Stomach smooth muscle (tissue), 2 donors: ENCODE measurements around the gene PTPN1.

Experiments used
- H3K27ac ChIP-seq: one replicate; pipeline ENCODE4 v1.7.0; 2013; ENCODE audit warnings: mild to moderate bottlenecking, low read length, inconsistent platforms
- H3K27me3 ChIP-seq, 2 donors: one replicate each; pipeline ENCODE4 v1.7.0; 2013; ENCODE audit warnings: low read length in 2 of 2; ENCODE audit not compliant: insufficient read depth in 2 of 2, control insufficient read depth in 1 of 2
- H3K36me3 ChIP-seq, 2 donors: one replicate each; pipeline ENCODE4 v1.7.0; 2013; ENCODE audit warnings: low read length in 2 of 2; ENCODE audit not compliant: control insufficient read depth in 2 of 2, insufficient read depth in 2 of 2
- H3K4me1 ChIP-seq: one replicate; pipeline ENCODE4 v1.7.0; 2013; ENCODE audit warnings: low read length; ENCODE audit not compliant: control insufficient read depth, insufficient read depth
- H3K4me3 ChIP-seq, 2 donors: one replicate each; pipeline ENCODE4 v1.7.0; 2013; ENCODE audit warnings: low read length in 2 of 2
- H3K9ac ChIP-seq, 2 donors: one replicate each; pipeline ENCODE4 v1.7.0; 2013; ENCODE audit warnings: low read length in 2 of 2, mild to moderate bottlenecking in 1 of 2
- H3K9me3 ChIP-seq, 2 donors: one replicate each; pipeline ENCODE4 v1.7.0; 2013; ENCODE audit warnings: low read length in 2 of 2; ENCODE audit not compliant: control insufficient read depth in 2 of 2
- donor health status: healthy.
- donor health status: Pancreatic carcinoma.

Gene PTPN1

GRCh38 chr20:50632236-50632635 is 122.1 kb downstream of the PTPN1 start:
- no peak overlapping the region for H3K9ac ChIP-seq
- H3K36me3 ChIP-seq, result no peaks in the 10 kb centered on the region
- H3K4me3 ChIP-seq, result no peak overlapping the region
- H3K27me3 ChIP-seq, result no peaks in the 10 kb centered on the region
- H3K27ac ChIP-seq, result no peak overlapping the region
- H3K9me3 ChIP-seq, result no peaks in the 10 kb centered on the region
- peaks cover 22% of the 10 kb centered on the region for H3K4me1 ChIP-seq

- Histone ChIP-seq H3K36me3 (no peaks in the 10 kb centered on the region), H3K9ac (no peak overlapping the region), H3K4me3 (no peak overlapping the region), H3K4me1 (peaks cover 24% of the 10 kb centered on the region), H3K27ac (no peak overlapping the region), H3K9me3 (no peaks in the 10 kb centered on the region), H3K27me3 (no peaks in the 10 kb centered on the region)
These were observed 122.5 kb downstream of the PTPN1 start for GRCh38 chr20:50632701-50633100.

GRCh38 chr20:50633361-50633760 is 123.2 kb downstream of the PTPN1 start:
- Histone ChIP-seq H3K4me1 (peaks cover 24% of the 10 kb centered on the region), H3K36me3 (no peaks in the 10 kb centered on the region), H3K9ac (no peak overlapping the region), H3K27me3 (no peaks in the 10 kb centered on the region), H3K4me3 (no peak overlapping the region), H3K9me3 (no peaks in the 10 kb centered on the region), H3K27ac (no peak overlapping the region)

GRCh38 chr20:50634191-50634590 is 124.0 kb downstream of the PTPN1 start:
- no peaks in the 10 kb centered on the region for H3K36me3 ChIP-seq
- H3K4me3 ChIP-seq, result no peak overlapping the region
- no peaks in the 10 kb centered on the region for H3K9me3 ChIP-seq
- H3K4me1 ChIP-seq, result peaks cover 27% of the 10 kb centered on the region
- H3K27ac ChIP-seq, result no peak overlapping the region
- no peaks in the 10 kb centered on the region for H3K27me3 ChIP-seq
- H3K9ac ChIP-seq, result no peak overlapping the region
